ENCODE measurements around the gene FBXL19. TPM values are rescaled to one million over a fixed set of nuclear protein-coding genes. Genes with fewer than 3 reads are reported as not detected.

FBXL19 gene
- total and polyA plus RNA-seq, 9 of the 15 experiments (the other 6 are each of a cell fraction or from before 2014, with no cell fraction given), result 0.13 to 48.0 (median 13.5) TPM; not detected in 1

DNA sequence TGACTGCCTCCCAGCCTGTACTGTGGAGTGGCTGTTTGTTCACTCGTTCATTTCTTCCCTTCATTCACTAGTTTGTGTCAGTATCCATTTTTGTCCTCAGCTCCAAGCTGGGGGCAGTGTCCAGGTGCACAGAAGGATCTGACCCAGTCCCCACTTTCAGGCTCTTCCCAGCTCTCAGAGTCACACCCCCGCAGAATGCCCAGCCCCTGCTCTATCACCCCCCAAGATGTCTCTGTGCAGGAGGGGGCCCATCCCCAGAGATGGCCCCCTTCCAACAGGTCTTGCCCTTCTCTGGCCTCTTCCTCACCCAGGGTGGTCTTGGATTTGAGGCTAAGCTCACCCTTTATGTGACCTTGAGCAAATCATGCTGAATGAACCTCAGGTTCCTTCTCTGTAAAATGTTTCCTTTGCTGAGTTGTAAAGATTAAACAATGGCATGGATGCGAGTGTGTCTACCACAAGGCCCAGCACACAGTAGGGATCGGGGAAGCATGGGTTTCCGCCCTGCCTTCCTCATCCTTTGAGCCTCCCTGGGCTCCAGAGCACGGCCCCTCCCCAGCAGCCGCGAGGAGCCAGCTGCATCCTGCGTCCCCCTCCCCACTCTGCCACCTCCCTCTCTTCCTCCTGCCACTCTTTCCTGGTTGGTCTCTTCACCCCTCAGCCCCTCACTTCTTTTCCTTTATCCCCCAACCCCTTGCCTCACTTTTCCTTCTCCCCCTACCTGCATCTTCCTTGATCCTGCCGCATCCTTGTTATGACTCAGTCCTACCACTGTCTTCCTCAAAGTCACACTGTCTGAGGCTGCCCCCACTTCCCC lies 2.8 kb downstream of the FBXL19 start:
- in situ Hi-C loops (cut with MboI) (no loop called here), intact Hi-C loops (cut with micrococcal nuclease) (no loop called here)
- no peak for DNase-seq (ENCODE audit: extremely low read depth in 1 of 4, low spot score in 3 of 4)
- FAIRE-seq, result no peak
- POLR2A ChIA-PET, result interaction anchor here (1.2 to 1.3 kb wide), 2 partner anchors 27 to 82 kb away, joined by 3 read pairs; no protein-coding TSS in a partner anchor
- no peak for ATAC-seq
- no peaks in the 10 kb centered on the region; a peak in 1 of 5 replicates for H3K27me3 ChIP-seq (ENCODE audit: control insufficient read depth in 2 of 2, insufficient read depth in 2 of 2, low read length in 2 of 2)
- H3K79me2 ChIP-seq (ENCODE audit: control insufficient read depth, insufficient read depth, low read length), result peaks cover 17% of the 10 kb centered on the region
- peaks cover 3% of the 10 kb centered on the region for H3K9me1 ChIP-seq (ENCODE audit: control insufficient read depth, insufficient read depth, low read length)
- H3K9me3 ChIP-seq (replicated peaks; ENCODE audit: control insufficient read depth, insufficient read depth, low read depth, low read length), result no peaks in the 10 kb centered on the region
- no peak overlapping the region for H3K4me2 ChIP-seq (ENCODE audit: insufficient read depth, low read length)
- peaks cover 3 to 57% of the 10 kb centered on the region in 2 experiments; a peak in 4 of 5 replicates for H3K4me1 ChIP-seq (replicated peaks in 1 of 2; ENCODE audit: control insufficient read depth in 2 of 2, insufficient read depth in 2 of 2, low read length in 2 of 2)
- no peak for TF ChIP-seq ZSCAN32 (CRISPR knock-in tag; IDR thresholded peaks at IDR 0.05)
- TF ChIP-seq GABPB1 (CRISPR knock-in tag; IDR thresholded peaks at IDR 0.05), result no peak
- no peak for TF ChIP-seq CSDE1 (IDR thresholded peaks at IDR 0.05)
- peak; percentile 89 for TF ChIP-seq ZKSCAN1 (IDR thresholded peaks at IDR 0.05; ENCODE audit: low read depth, low read length)
- TF ChIP-seq ETV5 (CRISPR knock-in tag; IDR thresholded peaks at IDR 0.05; ENCODE audit: low read depth), result no peak
- H3K4me3 ChIP-seq, result no peak overlapping the region
- WGBS (ENCODE audit: insufficient coverage, low coverage, missing lambda C conversion rate), result 76% methylated on average over 9 of the region's 10 CpGs
- no peak overlapping the region for H2AFZ ChIP-seq (ENCODE audit: low read depth, low read length)
- CTCF ChIA-PET (ENCODE audit: low intra/inter-chr PET ratio), result no interaction called here
- H3K27ac ChIP-seq (ENCODE audit: extremely low read depth, low read depth, low read length), result peak overlapping the region; percentile 16; the same call in 2 of the 3 replicates
- peak overlapping the region in 1 of 2 experiments; percentile 30; a peak in 1 of 4 replicates for H3K9ac ChIP-seq (ENCODE audit: insufficient read depth in 1 of 2, low read depth in 2 of 2, low read length in 2 of 2)
- no TSS peak for BruUV-seq (replicated peaks)
- H3K36me3 ChIP-seq (ENCODE audit: control insufficient read depth, insufficient read depth, low read length), result peaks cover 49% of the 10 kb centered on the region; the same call in 2 of the 3 replicates
- H4K20me1 ChIP-seq (replicated peaks; ENCODE audit: control insufficient read depth, insufficient read depth, low read length), result peaks cover 3% of the 10 kb centered on the region; the same call in 1 of the 2 replicates

Data from K562 (cell line).